DND-41 (cell line): ENCODE measurements around the gene CARD19.
A peak's percentile ranks its signal among the peaks of the same experiment; 100 is the strongest.

Experiments used
- ATAC-seq: fragments of 200-7000 bp; cut with Tn5 transposase; 3 replicates; pipeline ENCODE4 v1.9.1; 2021; ENCODE audit warnings: low read depth; ENCODE audit not compliant: insufficient read depth
- DNase-seq: peaks from one replicate; pipeline ENCODE4 v3.0.0-alpha.2; 2020
- H2AFZ ChIP-seq: 2 replicates; pipeline ENCODE4 v1.6.0; 2012; ENCODE audit warnings: low read depth, low read length
- H3K27ac ChIP-seq: 2 replicates; pipeline ENCODE4 v1.5.1; 2012; ENCODE audit warnings: low read length, inconsistent platforms
- H3K27me3 ChIP-seq: fragments of 200-600 bp; sonication (generic); 2 replicates; pipeline ENCODE4 v1.6.0; 2012; ENCODE audit warnings: low read length, mild to moderate bottlenecking, inconsistent platforms; ENCODE audit not compliant: insufficient read depth, poor library complexity
- H3K36me3 ChIP-seq: 2 replicates; pipeline ENCODE4 v1.5.1; 2012; ENCODE audit warnings: low read length, inconsistent platforms; ENCODE audit not compliant: insufficient read depth
- H3K4me1 ChIP-seq: 2 replicates; pipeline ENCODE4 v1.5.1; 2012; ENCODE audit warnings: mild to moderate bottlenecking, low read length; ENCODE audit not compliant: insufficient read depth
- H3K4me2 ChIP-seq: 2 replicates; pipeline ENCODE4 v1.6.0; 2012; ENCODE audit warnings: mild to moderate bottlenecking, moderate library complexity, low read length, inconsistent platforms; ENCODE audit not compliant: insufficient read depth
- H3K4me3 ChIP-seq, 2 experiments: fragments of 200-600 bp in 1 of 2; shearing (Covaris generic) in 1 of 2; 2 replicates each; pipeline ENCODE4 v1.5.1; 2012 to 2016; ENCODE audit warnings: inconsistent platforms in 2 of 2, low read length in 2 of 2, mild to moderate bottlenecking in 2 of 2, low read depth in 1 of 2, moderate library complexity in 1 of 2
- H3K79me2 ChIP-seq: 2 replicates; pipeline ENCODE4 v1.6.0; 2012; ENCODE audit warnings: low read length, inconsistent platforms; ENCODE audit not compliant: insufficient read depth
- H3K9ac ChIP-seq: 2 replicates; pipeline ENCODE4 v1.6.0; 2012; ENCODE audit warnings: low read depth, mild to moderate bottlenecking, inconsistent platforms, low read length, moderate library complexity
- H3K9me3 ChIP-seq: 2 replicates; pipeline ENCODE4 v1.5.1; 2012; ENCODE audit warnings: low read length, moderate library complexity, mild to moderate bottlenecking, inconsistent platforms; ENCODE audit not compliant: insufficient read depth, severe bottlenecking
- H4K20me1 ChIP-seq: 2 replicates; pipeline ENCODE4 v1.6.0; 2012; ENCODE audit warnings: low read length; ENCODE audit not compliant: insufficient read depth
- CTCF ChIP-seq: IDR thresholded peaks from 2 replicates; pipeline ENCODE4 v1.5.1; 2012; ENCODE audit warnings: borderline replicate concordance, low read length, moderate library complexity, mild to moderate bottlenecking; ENCODE audit not compliant: poor library complexity, severe bottlenecking; ENCODE audit errors: extremely low read depth
- EZH2 ChIP-seq: IDR thresholded peaks from 3 replicates; pipeline ENCODE4 v1.6.1; 2012; ENCODE audit warnings: borderline replicate concordance, low read depth, mild to moderate bottlenecking, moderate library complexity, low read length, inconsistent platforms; ENCODE audit not compliant: severe bottlenecking

Gene CARD19

GRCh38 chr9:93093877-93094657 is 1.9 kb upstream of the CARD19 start:
- no peak for ATAC-seq
- H3K9me3 ChIP-seq, result no peaks in the 10 kb centered on the region
- peaks cover 18% of the 10 kb centered on the region for H3K79me2 ChIP-seq
- DNase-seq, result no peak
- H3K27ac ChIP-seq, result peak overlapping the region; percentile 82
- H3K9ac ChIP-seq, result no peak overlapping the region
- H2AFZ ChIP-seq, result no peak overlapping the region
- no peak for TF ChIP-seq CTCF
- no peak for TF ChIP-seq EZH2
- H3K27me3 ChIP-seq, result no peaks in the 10 kb centered on the region
- H4K20me1 ChIP-seq, result no peaks in the 10 kb centered on the region
- no peak overlapping the region for H3K4me2 ChIP-seq
- no peak overlapping the region for H3K4me3 ChIP-seq
- peaks cover 33% of the 10 kb centered on the region for H3K4me1 ChIP-seq
- H3K36me3 ChIP-seq, result no peaks in the 10 kb centered on the region; the same call in 1 of the 2 replicates

GRCh38 chr9:93094658-93095204 is 1.3 kb upstream of the CARD19 start:
- no peak for ATAC-seq
- Histone ChIP-seq H3K36me3 (no peaks in the 10 kb centered on the region; the same call in 1 of the 2 replicates), H3K79me2 (peaks cover 18% of the 10 kb centered on the region), H3K9ac (peak overlapping the region; percentile 59), H3K27me3 (no peaks in the 10 kb centered on the region), H3K9me3 (no peaks in the 10 kb centered on the region), H3K4me3 (peak overlapping the region; percentile 12 to 58; a peak in 3 of 4 replicates), H3K27ac (peak overlapping the region; percentile 82), H4K20me1 (no peaks in the 10 kb centered on the region), H3K4me1 (peaks cover 33% of the 10 kb centered on the region), H2AFZ (peak overlapping the region; percentile 55; the same call in 1 of the 2 replicates), H3K4me2 (peak overlapping the region; percentile 69)
- no peak for TF ChIP-seq EZH2
- no peak for TF ChIP-seq CTCF
- DNase-seq, result peak; percentile 28

- H3K27me3 ChIP-seq, result no peaks in the 10 kb centered on the region
- peaks cover 18% of the 10 kb centered on the region for H3K79me2 ChIP-seq
- H2AFZ ChIP-seq, result peak overlapping the region; percentile 55; the same call in 1 of the 2 replicates
- no peaks in the 10 kb centered on the region; the same call in 1 of the 2 replicates for H3K36me3 ChIP-seq
- peak; percentile 89 for ATAC-seq
- H3K4me3 ChIP-seq, result peak overlapping the region; percentile 12 to 83; a peak in 3 of 4 replicates
- TF ChIP-seq CTCF, result no peak
- TF ChIP-seq EZH2, result no peak
- H3K9me3 ChIP-seq, result no peaks in the 10 kb centered on the region
- peaks cover 33% of the 10 kb centered on the region for H3K4me1 ChIP-seq
- peak overlapping the region; percentile 82 for H3K27ac ChIP-seq
- no peaks in the 10 kb centered on the region for H4K20me1 ChIP-seq
- DNase-seq, result peak; percentile 100
- peak overlapping the region; percentile 78 for H3K9ac ChIP-seq
- peak overlapping the region; percentile 69 for H3K4me2 ChIP-seq
Observed at GRCh38 chr9:93095205-93096130, 549 bp upstream of the CARD19 start.
